OCI-LY7 (cell line): ENCODE data around the gene PLS3. TPM values are rescaled to one million over a fixed set of nuclear protein-coding genes. Genes with fewer than 3 reads are reported as not detected.
A peak's percentile ranks its signal among the peaks of the same experiment; 100 is the strongest.

Source experiments
- BruUV-seq: library from RNA; stranded (reverse); fragments of 400-500 nt; replicated peaks from 2 replicates; lab custom pipeline; 2021; lab: Mats Ljungman, UMichigan
- CTCF ChIA-PET: fragments of 300-600 bp; sonication (Branson Sonifier 250); formaldehyde crosslinking; loops from one replicate; lab custom pipeline; 2022; ENCODE audit warnings: antibody characterized with exemption; ENCODE audit not compliant: unreplicated experiment; lab: Charles Lee
- POLR2A ChIA-PET: fragments of 300-600 bp; sonication (Branson Sonifier 250); formaldehyde crosslinking; loops from one replicate; lab custom pipeline; 2022; ENCODE audit warnings: antibody characterized with exemption; lab: Charles Lee
- DNase-seq: peaks from one replicate; pipeline ENCODE4 v3.0.0-alpha.2; 2015; ENCODE audit warnings: low spot score
- H2AFZ ChIP-seq: fragments of 200-600 bp; sonication (generic), shearing (Covaris generic); 2 replicates; pipeline ENCODE4 v1.6.1; 2014; ENCODE audit warnings: mild to moderate bottlenecking, antibody characterized with exemption, low read length, moderate library complexity
- H3K27ac ChIP-seq: fragments of 200-600 bp; sonication (generic); 2 replicates; pipeline ENCODE4 v1.5.1; 2014; ENCODE audit warnings: mixed run types, low read depth, mild to moderate bottlenecking, moderate library complexity, low read length, inconsistent platforms; ENCODE audit not compliant: poor library complexity, severe bottlenecking
- H3K36me3 ChIP-seq: fragments of 200-600 bp; sonication (generic); 2 replicates; pipeline ENCODE4 v1.6.1; 2014; ENCODE audit warnings: mild to moderate bottlenecking, antibody characterized with exemption, low read length, moderate library complexity, mixed read lengths; ENCODE audit not compliant: insufficient read depth
- H3K4me1 ChIP-seq: fragments of 200-600 bp; sonication (generic); 2 replicates; pipeline ENCODE4 v1.5.1; 2014; ENCODE audit warnings: mild to moderate bottlenecking, low read length; ENCODE audit not compliant: insufficient read depth, poor library complexity, severe bottlenecking
- H3K4me2 ChIP-seq: fragments of 200-600 bp; sonication (generic); 2 replicates; pipeline ENCODE4 v1.6.1; 2014; ENCODE audit warnings: mild to moderate bottlenecking, low read length
- H3K4me3 ChIP-seq: fragments of 200-600 bp; sonication (generic); 2 replicates; pipeline ENCODE4 v1.5.1; 2014; ENCODE audit warnings: mild to moderate bottlenecking, low read depth, low read length; ENCODE audit not compliant: poor library complexity, severe bottlenecking
- H3K79me2 ChIP-seq: fragments of 200-600 bp; sonication (generic); 2 replicates; pipeline ENCODE4 v1.6.1; 2016; ENCODE audit warnings: low read depth, mild to moderate bottlenecking, low read length, moderate library complexity, mixed read lengths; ENCODE audit not compliant: insufficient read depth
- H3K9me2 ChIP-seq: fragments of 200-600 bp; sonication (generic); 2 replicates; pipeline ENCODE4 v1.6.1; 2016; ENCODE audit warnings: mild to moderate bottlenecking, low read length, mixed read lengths; ENCODE audit not compliant: insufficient read depth
- H3K9me3 ChIP-seq: fragments of 200-600 bp; sonication (generic); 2 replicates; pipeline ENCODE4 v1.6.1; 2014; ENCODE audit warnings: mild to moderate bottlenecking, mixed run types, low read length, mixed read lengths
- H4K20me1 ChIP-seq: fragments of 200-600 bp; sonication (generic); 2 replicates; pipeline ENCODE4 v1.6.1; 2014; ENCODE audit warnings: mild to moderate bottlenecking, antibody characterized with exemption, low read length, moderate library complexity, mixed read lengths; ENCODE audit not compliant: insufficient read depth
- EZH2phosphoT487 ChIP-seq: fragments of 200-600 bp; sonication (generic); IDR thresholded peaks from 2 replicates; pipeline ENCODE4 v1.6.1; 2018; ENCODE audit warnings: low read depth, borderline replicate concordance, mild to moderate bottlenecking, mixed run types, antibody characterized with exemption, low read length, moderate library complexity, mixed read lengths
- intact Hi-C: fragments of 100-400 bp; cut with micrococcal nuclease; formaldehyde crosslinking; loops from one replicate; pipeline ENCODE4 v1.10.0; 2022; ENCODE audit not compliant: unreplicated experiment
- total RNA-seq, 2 experiments: library from RNA; depleted of rRNA in 1 of 2; stranded (reverse); fragments of >200 nt in 1 of 2; shearing (Covaris generic) in 1 of 2; gene quantifications; 2 replicates each; pipeline ENCODE4 v1.2.3, GENCODE V29; 2014 to 2022
- TF ChIP-seq, protein P1 (sequence below): fragments of 200-600 bp; sonication (generic); conservative IDR thresholded peaks from 2 replicates; pipeline ENCODE4 v1.5.1; 2014; ENCODE audit warnings: mild to moderate bottlenecking, antibody characterized with exemption, low read length, moderate library complexity, mixed read lengths

PLS3 gene
- total RNA-seq, 2 experiments from 2014 or later = not detected

DNA sequence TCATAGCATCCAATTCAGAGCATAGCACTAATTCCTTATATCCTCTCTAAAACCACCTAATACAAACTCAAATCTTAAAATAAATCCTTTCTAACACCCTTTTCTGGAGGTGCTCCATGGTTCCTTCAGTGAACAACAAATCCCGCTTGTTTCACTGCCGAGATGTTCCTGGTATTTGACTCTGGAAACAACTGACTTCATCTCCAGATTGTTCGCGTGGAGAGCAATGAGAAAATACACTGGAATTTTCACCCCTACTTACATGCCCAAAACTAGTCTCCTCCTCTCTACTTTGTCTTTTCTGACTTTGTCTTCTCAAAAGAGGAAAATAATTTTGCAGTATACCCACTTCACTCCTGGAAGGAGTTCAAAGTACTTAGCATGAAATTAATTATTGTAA, 129.0 kb downstream of the PLS3 start:
- no peaks in the 10 kb centered on the region for H3K9me3 ChIP-seq
- H3K27ac ChIP-seq = no peak overlapping the region
- DNase-seq = no peak
- no peaks in the 10 kb centered on the region for H3K9me2 ChIP-seq
- no peaks in the 10 kb centered on the region for H4K20me1 ChIP-seq
- no peak overlapping the region for H2AFZ ChIP-seq
- H3K4me1 ChIP-seq = no peaks in the 10 kb centered on the region
- no peak overlapping the region for H3K4me3 ChIP-seq
- ChIA-PET CTCF (no interaction called here), POLR2A (no interaction called here)
- no peaks in the 10 kb centered on the region for H3K79me2 ChIP-seq
- intact Hi-C loops = no loop called here
- BruUV-seq = no TSS peak
- TF ChIP-seq EZH2phosphoT487 = no peak
- TF ChIP-seq, protein P1, sequence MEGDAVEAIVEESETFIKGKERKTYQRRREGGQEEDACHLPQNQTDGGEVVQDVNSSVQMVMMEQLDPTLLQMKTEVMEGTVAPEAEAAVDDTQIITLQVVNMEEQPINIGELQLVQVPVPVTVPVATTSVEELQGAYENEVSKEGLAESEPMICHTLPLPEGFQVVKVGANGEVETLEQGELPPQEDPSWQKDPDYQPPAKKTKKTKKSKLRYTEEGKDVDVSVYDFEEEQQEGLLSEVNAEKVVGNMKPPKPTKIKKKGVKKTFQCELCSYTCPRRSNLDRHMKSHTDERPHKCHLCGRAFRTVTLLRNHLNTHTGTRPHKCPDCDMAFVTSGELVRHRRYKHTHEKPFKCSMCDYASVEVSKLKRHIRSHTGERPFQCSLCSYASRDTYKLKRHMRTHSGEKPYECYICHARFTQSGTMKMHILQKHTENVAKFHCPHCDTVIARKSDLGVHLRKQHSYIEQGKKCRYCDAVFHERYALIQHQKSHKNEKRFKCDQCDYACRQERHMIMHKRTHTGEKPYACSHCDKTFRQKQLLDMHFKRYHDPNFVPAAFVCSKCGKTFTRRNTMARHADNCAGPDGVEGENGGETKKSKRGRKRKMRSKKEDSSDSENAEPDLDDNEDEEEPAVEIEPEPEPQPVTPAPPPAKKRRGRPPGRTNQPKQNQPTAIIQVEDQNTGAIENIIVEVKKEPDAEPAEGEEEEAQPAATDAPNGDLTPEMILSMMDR = no peak
- H3K36me3 ChIP-seq = no peaks in the 10 kb centered on the region
- H3K4me2 ChIP-seq = no peak overlapping the region

DNA sequence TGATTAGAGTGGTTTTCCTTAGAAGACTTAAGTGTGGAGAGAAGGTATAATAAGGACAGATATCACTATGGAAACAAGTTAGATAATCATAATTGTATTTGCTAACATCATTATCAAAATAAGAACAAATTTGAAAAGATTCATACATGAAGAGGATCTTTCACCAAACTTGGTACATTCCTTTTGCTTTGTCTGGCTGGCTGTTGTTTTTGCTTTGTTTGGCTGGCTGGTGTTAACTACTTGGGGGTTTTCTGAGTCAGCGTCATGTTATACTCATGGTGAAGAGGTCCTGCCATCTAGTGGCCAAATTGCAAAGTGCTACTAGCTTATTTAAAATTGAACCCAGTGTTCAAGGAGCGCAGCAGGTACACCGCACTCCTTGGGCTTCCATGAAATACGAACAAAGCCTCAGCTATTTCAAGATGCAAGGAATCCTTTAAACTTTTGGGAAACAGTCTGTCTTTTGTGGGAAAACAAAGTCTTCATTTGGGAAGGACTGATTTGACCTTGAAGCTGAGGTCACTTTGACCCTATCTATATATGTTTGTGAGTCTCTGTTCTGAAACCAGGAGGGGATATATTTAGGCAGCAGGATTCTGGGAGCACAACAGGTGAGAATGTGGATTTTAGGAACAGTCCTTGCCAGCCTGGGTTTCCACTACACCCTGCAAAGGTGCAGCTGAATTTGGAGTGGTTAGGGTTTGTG, 129.7 kb downstream of the PLS3 start:
- no peak for TF ChIP-seq EZH2phosphoT487
- TF ChIP-seq, protein P1 = peak; percentile 75
- Histone ChIP-seq H3K4me1 (no peaks in the 10 kb centered on the region), H3K27ac (no peak overlapping the region), H3K36me3 (no peaks in the 10 kb centered on the region), H3K79me2 (no peaks in the 10 kb centered on the region), H4K20me1 (no peaks in the 10 kb centered on the region), H3K9me3 (no peaks in the 10 kb centered on the region), H3K4me2 (no peak overlapping the region), H3K9me2 (no peaks in the 10 kb centered on the region), H3K4me3 (no peak overlapping the region), H2AFZ (no peak overlapping the region)
- BruUV-seq = no TSS peak
- ChIA-PET POLR2A (interaction anchor here (0.5 kb wide), 1 partner anchor 13 kb away, joined by 6 read pairs; no protein-coding TSS in a partner anchor), CTCF (no interaction called here)
- peak; percentile 31 for DNase-seq
- intact Hi-C loops = no loop called here

DNA sequence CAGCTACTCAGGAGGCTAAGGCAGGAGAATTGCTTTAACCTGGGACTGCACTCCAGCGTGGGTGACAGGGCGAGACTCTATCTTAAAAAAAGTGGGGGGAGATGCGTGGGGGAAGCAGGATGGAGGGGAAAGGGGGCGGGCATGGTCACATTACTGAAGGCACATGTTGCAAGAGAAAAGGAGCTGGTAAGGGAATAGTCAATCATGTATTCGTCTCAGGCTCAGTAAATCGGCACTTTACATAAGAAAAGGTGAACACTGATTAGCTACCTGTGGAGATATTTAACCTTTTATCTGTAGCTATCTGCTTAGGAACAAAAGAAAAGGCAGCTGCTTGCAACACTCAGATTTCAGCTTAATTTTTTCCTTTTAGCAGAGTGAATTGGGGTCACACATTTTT, 132.5 kb downstream of the PLS3 start:
- Histone ChIP-seq H2AFZ (no peak overlapping the region), H3K4me2 (no peak overlapping the region), H3K9me2 (no peaks in the 10 kb centered on the region), H3K79me2 (no peaks in the 10 kb centered on the region), H3K27ac (no peak overlapping the region), H4K20me1 (no peaks in the 10 kb centered on the region), H3K4me3 (no peak overlapping the region), H3K36me3 (no peaks in the 10 kb centered on the region), H3K4me1 (no peaks in the 10 kb centered on the region), H3K9me3 (no peaks in the 10 kb centered on the region)
- CTCF ChIA-PET = no interaction called here
- intact Hi-C loops = no loop called here
- POLR2A ChIA-PET = no interaction called here
- TF ChIP-seq, protein P1 = no peak
- no peak for TF ChIP-seq EZH2phosphoT487
- no peak for DNase-seq
- no TSS peak for BruUV-seq
